HL-60/S4 treated with phorbol 12-myristate 13-acetate at 8.2 ng/mL for 4 days and 3 days (cell line): Measurements from ENCODE around the gene CDH16.

Source experiments
- in situ Hi-C: fragments of 300-500 bp; cut with MboI; formaldehyde crosslinking; loops from 2 replicates; pipeline ENCODE4 v1.15.0; 2022; ENCODE audit warnings: low sequenced_read_pairs

CDH16 gene, protein sequence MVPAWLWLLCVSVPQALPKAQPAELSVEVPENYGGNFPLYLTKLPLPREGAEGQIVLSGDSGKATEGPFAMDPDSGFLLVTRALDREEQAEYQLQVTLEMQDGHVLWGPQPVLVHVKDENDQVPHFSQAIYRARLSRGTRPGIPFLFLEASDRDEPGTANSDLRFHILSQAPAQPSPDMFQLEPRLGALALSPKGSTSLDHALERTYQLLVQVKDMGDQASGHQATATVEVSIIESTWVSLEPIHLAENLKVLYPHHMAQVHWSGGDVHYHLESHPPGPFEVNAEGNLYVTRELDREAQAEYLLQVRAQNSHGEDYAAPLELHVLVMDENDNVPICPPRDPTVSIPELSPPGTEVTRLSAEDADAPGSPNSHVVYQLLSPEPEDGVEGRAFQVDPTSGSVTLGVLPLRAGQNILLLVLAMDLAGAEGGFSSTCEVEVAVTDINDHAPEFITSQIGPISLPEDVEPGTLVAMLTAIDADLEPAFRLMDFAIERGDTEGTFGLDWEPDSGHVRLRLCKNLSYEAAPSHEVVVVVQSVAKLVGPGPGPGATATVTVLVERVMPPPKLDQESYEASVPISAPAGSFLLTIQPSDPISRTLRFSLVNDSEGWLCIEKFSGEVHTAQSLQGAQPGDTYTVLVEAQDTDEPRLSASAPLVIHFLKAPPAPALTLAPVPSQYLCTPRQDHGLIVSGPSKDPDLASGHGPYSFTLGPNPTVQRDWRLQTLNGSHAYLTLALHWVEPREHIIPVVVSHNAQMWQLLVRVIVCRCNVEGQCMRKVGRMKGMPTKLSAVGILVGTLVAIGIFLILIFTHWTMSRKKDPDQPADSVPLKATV

DNA sequence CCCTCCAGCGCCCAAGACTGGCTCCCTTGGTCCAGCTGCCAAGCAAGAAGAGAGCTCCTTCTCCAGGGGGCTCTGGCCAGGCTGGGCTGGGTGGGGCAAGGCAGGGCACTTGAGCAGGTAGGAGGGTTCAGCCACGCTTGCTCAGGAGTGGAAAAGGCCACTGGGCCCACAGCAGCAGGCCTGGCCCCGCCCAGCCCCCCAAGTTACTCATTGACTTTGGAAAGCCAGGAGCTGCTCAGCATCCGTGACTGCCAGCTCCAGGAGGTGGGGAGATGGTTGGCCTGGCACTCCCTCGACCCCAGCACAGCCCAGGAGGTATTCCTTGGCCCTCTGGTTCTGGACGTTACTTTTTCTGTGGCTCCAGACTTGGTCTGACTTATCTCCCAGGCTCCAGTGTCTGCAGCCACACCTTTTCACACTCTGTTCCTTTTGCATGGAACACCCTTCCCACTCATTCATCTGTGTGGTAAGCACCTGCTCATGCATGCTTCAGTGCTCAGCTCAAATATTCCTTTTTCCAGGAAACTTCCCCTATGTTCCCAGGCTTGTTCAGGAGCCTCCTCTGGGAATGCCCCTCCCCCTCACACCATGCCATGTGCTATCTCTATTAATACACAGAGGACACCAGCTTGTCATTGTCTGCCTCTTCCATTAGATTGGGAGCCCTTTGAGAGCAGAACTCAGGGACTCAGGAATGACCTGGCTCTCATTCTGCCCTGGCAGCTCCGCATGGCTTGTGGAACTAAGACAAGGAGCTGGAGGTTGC lies at the start of gene CDH16:
Gene CDH16 (minus strand): TSS at position 83 of the 766 bp plus-strand sequence. CDS start 820 bp downstream, outside the sequence.
- in situ Hi-C loops, result no loop called here

DNA sequence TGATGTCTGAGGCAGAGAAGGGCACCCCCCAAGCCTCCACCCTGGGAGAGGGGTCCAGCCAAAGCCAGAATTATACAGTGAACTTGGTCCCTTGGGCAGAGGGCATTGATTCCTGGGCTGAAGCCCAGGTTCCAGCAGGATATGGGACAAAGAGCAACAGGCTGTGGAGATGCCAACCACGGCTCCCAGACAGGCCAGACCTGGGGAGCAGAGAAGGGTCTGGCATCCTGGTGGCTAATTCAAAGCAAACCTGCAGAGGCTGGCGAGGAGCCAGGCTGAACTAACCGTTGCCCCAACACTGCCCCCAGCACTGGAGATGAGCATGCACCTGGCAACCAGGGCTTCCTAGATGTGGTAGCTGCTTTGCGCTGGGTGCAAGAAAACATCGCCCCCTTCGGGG lies 45.4 kb upstream of the CDH16 start:
- in situ Hi-C loops, result loop anchor here (25.0 kb wide), 1 partner anchor 473 kb away; the partner anchor contains the start of gene HSD11B2

DNA sequence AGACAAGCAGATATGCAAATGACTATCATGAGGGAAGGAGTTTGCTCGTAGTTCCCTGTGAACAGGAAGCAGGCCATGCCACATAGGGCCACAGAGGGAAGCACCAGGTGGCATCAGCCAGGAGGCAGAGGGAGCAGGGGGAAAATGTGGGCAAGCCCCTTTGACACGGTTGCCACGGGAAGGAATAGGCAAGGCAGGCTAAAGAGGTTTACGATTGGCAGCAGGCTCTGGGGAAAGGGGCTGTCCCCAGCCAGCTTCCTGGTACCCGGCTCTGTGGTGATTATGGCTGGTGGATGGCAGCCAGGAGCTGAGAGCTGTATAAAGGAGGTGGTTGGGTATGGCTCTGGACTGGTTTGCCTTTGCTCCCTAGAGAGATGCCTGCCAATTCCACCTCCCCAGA lies 43.2 kb upstream of the CDH16 start:
- in situ Hi-C loops, result loop anchor here (25.0 kb wide), 1 partner anchor 475 kb away; the partner anchor contains the start of gene HSD11B2

DNA sequence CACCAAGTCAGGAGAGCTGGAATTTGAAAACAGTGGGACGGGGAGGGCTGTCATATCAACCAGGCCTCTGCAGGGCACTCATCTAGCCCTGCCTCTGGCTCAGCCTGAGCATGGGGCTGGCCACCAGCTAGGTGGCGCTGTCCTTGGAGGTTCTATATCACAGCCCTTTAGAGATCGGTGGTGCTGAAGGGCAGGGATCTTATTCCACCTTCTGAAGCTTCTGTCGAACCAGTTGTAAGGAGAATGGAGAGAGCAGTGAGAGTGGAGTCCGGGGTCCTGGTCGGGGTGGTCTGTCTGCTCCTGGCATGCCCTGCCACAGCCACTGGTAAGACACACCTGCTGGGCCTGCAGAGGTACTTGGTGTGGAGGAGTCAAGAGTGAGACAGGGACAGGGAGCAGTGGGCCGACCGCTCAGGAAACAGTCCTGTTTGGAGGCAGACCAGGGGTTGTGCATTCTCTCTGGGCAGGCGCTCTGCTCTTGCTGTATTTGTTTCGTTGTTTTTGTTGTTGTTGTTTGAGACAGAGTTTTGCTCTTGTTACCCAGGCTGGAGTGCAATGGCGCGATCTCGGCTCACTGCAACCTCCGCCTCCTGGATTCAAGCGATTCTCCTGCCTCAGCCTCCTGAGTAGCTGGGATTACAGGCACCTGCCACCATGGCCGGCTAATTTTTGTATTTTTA lies 42.5 kb upstream of the CDH16 start, which contains the start of gene CES3:
Gene CES3 (plus strand): TSS at position 202 of the 680 bp plus-strand sequence. CDS start 42 bp downstream, at position 244.
- in situ Hi-C loops, result loop anchor here (25.0 kb wide), 1 partner anchor 476 kb away; the partner anchor contains the start of gene HSD11B2

DNA sequence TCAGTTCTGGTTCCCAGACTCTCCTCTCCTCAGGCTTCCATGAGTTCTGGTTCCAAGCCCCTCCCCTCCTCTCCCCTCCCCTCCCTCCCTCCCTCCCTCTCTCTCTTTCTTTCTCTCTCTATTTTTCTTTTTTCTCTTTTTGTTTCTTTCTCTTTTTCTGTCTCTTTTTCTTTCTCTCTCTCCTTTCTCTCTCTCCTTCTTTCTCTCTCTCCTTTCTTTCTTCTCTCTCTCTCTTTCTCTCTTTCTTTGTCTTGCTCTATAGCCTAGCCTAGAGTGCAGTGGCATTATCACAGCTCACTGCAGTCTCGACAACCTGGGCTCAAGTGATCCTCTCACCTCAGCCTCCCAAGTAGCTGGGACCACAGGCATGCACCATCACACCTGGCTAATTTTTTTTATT lies 41.6 kb upstream of the CDH16 start:
- in situ Hi-C loops, result loop anchor here (25.0 kb wide), 1 partner anchor 477 kb away; the partner anchor contains the start of gene HSD11B2

DNA sequence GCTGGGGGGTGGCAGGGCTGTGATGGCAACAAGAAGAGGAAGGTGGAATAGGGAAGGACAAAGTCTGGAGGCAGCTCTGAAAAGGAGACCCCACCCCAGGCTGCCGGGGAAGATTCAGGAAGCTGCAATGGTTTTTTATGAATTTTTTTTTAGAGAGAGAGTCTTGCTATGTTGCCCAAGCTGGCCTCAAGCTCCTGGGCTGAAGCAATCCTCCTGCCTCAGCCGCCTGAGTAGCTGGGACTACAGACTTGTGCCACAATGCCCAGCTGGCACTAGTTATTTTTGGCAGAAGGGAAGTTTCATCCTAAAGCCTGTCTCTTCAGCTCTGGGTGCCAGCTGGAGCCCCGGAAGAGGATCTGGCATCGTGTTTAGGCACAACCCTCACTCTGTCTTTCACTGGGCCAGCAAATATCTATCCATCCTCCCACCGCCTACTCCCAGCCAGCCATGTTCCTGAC lies 41.0 kb upstream of the CDH16 start:
- in situ Hi-C loops, result loop anchor here (25.0 kb wide), 1 partner anchor 478 kb away; the partner anchor contains the start of gene HSD11B2

DNA sequence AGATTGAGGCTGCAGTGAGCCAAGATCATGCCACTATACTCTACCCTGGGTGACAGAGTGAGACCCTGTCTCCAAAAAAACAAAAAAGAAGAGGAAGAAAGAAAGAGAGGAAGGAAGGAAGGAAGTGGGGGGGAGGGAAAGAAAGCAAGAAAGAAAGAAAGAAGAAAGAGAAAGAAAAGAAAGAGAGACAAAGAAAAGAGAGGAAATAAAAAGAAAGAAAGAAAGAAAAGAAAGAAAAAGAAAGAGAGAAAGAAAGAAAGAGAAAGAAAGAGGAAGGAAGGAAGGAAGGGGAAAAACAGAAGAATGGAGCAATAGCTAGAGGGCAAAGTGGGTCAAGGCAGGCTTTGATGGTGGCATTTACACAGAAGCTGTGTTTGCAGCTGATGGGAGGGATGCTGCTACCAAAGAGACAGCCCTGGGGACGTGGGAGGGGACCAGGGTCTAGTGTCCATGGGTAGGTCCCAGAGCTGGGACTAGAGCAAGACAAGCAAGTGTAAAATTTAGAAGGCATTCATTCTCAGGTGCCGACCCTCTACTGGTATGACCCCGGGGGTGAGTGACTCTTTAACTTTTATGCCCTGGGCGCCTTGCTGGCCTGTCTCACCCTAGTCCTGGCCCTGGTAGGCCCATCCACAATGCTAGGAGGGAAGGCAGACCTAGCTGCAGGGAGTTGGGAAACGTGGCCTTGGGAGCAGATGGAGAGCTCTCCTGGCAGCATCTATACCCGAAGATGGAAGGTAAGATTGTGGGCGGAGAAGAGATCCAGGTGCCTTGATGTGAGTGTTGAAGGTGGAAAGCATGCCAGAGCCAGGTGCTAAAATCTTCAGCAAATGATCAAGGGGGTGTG lies 40.4 kb upstream of the CDH16 start:
- in situ Hi-C loops, result loop anchor here (25.0 kb wide), 1 partner anchor 478 kb away; the partner anchor contains the start of gene HSD11B2

DNA sequence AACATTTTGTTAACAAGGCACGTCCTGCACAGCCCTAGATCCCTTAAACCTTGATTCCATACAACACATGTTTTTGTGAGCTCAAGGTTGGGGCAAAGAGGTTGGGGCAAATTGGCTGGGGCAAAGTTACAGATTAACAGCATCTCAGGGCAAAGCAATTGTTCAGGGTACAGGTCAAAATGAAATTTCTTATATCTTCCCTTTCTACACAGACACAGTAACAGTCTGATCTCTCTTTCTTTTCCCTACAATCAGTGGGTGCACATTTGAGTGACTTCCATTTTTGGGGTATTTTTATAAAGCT lies 37.4 kb upstream of the CDH16 start:
- in situ Hi-C loops, result loop anchor here (25.0 kb wide), 1 partner anchor 481 kb away; the partner anchor contains the start of gene HSD11B2

DNA sequence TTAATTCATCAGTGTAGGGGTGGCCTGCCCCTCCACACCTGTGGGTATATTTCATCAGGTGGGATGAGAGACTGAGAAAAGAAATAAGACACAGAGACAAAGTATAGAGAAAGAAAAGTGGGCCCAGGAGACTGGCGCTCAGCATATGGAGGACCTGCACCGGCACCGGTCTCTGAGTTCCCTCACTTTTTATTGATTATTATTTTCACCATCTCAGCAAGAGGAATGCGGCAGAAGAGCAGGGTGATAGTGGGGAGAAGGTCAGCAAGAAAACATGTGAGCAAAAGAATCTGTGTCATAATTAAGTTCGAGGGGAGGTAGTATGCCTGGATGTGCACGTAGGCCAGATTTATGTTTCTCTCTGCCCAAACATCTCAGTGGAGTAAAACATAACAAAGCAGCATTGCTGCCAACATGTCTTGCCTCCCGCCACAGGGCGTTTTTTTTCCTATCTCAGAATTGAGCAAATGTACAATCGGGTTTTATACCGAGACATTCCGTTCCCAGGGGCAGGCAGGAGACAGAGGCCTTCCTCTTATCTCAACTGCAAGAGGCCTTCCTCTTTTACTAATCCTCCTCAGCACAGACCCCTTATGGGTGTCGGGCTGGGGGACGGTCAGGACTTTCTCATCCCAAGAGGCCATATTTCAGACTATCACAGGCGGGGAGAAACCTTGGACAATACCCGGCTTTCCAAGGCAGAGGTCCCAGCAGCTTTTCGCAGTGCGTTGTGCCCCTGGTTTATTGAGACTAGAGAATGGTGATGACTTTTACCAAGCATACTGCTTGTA lies 36.9 kb upstream of the CDH16 start:
- in situ Hi-C loops, result loop anchor here (25.0 kb wide), 1 partner anchor 482 kb away; the partner anchor contains the start of gene HSD11B2

DNA sequence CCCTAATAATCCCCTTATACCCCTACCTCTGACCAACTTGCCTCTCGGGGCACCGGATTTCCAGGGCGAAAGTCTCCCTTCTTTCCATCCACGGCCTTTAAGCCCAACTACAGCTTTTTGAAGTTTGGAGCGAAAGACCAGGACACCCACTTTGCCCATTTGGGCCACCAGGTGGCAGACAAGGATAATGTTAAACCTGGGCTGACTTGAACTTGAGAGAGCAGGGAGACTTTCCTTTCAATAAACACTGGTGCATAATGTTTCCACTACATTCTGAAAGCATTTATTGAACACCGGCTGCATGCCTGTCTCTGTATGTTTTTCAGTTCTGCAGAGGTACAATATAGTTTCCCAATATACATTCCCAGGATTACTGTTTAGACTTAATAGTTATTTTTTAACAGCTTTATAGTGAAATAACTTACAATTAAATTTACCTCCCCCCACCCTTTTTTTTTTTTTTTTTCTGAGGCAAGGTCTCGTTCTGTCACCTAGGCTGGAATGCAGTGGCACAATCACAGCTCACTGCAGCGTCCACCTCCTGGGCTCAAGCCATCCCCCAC lies 35.5 kb upstream of the CDH16 start:
- in situ Hi-C loops, result loop anchor here (25.0 kb wide), 1 partner anchor 483 kb away; the partner anchor contains the start of gene HSD11B2

DNA sequence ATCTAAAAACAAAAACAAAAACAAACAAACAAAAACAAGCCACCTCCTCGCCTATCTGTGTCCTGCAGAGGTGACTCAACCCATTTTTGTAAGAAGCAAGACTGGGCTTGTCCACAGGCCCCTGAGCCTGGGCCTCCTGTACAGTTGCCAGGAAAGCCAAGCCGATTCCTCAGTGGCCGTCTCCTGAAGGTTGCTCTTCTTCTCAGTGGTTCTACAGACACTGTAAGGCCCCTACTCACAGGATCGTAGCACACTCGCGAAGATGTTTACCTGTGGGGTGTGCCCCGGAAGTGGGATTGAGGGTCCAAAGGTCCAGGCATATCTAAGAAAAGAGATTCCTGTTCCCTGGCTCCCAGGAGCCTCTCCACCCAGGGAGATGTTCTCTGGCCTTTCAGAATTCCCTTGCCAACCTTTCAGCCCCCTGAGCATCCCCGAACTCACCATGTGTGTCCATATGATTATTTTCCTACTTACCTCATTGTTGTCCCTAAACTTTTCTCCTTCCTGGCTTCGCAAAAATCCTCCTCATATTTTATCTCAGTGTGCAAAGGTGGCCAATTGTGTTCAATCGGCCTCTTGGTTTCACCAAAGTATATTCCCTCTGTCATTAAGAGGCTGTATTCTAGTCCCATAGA lies 34.9 kb upstream of the CDH16 start:
- in situ Hi-C loops, result loop anchor here (25.0 kb wide), 1 partner anchor 484 kb away; the partner anchor contains the start of gene HSD11B2

DNA sequence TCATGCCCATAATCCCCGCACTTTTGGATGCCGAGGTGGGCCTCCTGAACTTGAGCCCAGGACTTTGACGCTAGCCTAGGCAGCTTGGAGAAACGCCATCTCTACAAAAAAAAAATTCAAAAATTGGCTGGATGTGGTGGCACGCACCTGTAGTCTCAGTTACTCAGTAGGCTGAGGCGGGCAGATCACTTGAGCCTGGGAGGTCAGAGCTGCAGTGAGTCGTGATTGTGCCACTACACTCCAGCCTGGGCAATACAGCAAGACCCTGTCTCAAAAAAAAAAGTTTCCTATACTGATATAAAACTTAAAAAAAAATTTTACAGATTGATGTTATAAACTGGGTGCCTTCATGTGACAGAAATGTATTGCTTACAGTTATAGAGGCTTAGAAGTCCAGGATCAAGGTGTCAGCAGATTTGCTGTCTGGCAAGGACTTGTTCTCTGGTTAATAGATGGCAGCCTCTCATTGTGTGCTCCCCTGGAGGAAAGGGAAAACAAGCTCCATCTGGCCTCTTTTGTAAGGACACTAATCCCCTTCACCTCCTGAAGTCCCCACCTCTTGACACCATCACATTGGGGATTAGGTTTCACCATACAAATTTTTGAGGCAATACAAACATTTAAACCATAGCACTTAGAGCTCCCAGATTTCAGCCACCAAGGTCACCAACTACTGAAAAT lies 33.9 kb upstream of the CDH16 start:
- in situ Hi-C loops, result loop anchor here (25.0 kb wide), 1 partner anchor 485 kb away; the partner anchor contains the start of gene HSD11B2

DNA sequence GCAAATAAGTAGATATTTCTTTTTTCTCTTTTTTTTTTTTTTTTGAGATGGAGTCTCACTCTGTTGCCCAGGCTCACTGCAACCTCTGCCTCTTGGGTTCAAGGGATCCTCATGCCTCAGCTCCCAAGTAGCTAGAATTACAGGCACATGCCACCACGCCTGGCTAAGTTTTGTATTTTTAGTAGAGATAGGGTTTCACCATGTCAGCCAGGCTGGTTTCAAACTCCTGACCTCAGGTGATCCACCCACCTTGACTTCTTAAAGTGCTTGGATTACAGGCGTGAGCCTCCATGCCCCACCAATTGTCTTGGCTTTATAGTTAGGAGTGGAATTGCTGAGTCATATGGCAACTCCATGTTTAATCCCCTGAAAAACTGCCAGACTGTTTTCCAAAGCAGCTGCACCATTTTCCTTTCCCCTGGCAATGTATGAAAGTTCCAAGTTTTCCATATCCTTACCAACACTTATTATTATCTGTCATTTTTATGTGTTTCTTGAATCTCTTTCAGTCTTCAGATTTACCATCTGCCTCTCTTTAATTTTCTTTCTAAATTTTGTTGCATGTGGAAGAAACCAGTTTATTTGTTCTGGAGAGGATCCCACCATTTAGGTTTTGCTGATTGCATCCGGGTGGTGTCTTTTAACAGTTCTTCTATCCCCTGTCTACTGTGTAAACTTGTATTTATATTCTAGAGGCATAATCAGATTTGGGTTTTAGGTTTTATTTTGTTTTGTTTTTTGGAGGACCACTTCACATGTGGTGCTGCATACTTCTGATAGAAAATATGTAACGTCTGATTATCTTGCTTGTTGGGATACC lies 32.5 kb upstream of the CDH16 start:
- in situ Hi-C loops, result loop anchor here (25.0 kb wide), 1 partner anchor 486 kb away; the partner anchor contains the start of gene HSD11B2

DNA sequence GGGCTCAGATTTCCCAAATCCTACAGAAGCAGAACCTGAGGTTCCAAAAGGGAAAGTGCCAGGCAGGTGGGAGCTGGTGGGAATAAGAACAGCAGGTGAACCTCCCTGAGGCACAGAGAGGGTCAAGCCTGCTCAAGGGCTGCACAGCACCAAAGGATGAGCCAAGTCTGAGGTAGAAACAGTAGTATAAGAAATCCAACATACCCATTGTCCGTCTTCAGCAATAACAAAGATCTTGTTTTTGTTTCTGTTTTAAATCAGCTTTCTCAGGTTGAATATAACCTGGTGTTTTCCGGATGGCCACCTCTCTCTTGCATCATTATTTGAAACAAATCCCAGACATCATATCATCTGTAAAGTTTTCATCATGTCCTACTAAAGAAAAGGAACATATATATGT lies 31.8 kb upstream of the CDH16 start:
- in situ Hi-C loops, result loop anchor here (25.0 kb wide), 1 partner anchor 487 kb away; the partner anchor contains the start of gene HSD11B2

DNA sequence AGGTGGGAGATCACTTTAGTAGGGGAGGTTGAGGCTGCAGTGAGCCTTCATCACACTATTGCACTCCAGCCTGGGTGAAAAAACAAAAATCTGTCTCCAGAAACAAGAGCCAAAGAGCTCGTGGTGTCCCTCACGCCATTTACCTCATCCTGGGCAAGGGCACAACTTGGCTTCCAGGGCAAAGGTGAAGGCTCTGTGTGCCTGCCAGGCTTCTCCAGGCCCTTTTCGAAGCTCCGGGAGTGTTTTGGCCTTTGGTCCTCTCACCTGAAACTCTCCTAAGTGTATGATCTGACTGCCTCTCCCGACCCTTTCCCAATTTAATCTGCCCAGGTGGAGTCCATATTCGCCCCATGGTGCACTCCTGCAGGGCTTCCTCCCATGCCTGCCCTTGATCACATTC lies 30.8 kb upstream of the CDH16 start:
- in situ Hi-C loops, result no loop called here

DNA sequence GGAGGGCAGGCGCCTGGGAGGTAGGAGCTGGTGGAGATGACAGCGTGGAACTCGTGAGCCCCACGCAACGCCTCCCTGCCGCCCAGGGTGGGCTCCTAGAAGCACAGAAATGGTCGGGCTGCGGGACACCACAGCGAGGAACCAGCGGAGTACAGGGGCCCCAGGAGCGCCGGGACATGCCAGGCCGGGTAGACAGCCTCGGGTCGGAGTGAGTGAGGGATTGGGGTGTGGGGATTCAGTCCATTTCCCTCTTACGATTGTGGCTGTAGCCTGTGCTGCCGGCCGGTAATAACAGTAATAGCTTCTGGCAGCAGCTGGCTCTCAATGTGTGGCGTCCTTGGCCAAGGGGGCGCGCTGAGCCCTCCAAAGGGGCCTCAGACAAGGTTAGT lies 30.1 kb upstream of the CDH16 start:
- in situ Hi-C loops, result no loop called here
